NB4 (cell line): ENCODE results near the gene KTN1.

ENCODE experiments used
- MYC ChIP-seq: IDR thresholded peaks from 2 replicates; pipeline ENCODE4 v1.6.1; 2011; ENCODE audit warnings: low read depth, low read length
- POLR2A ChIP-seq: IDR thresholded peaks from 2 replicates; pipeline ENCODE4 v1.6.1; 2011; ENCODE audit warnings: mild to moderate bottlenecking; ENCODE audit not compliant: insufficient read length; ENCODE audit errors: extremely low read depth
- TF ChIP-seq, protein P1 (sequence below): IDR thresholded peaks from one replicate; pipeline ENCODE4 v1.5.1; 2012; ENCODE audit warnings: low read depth, low read length

DNA sequence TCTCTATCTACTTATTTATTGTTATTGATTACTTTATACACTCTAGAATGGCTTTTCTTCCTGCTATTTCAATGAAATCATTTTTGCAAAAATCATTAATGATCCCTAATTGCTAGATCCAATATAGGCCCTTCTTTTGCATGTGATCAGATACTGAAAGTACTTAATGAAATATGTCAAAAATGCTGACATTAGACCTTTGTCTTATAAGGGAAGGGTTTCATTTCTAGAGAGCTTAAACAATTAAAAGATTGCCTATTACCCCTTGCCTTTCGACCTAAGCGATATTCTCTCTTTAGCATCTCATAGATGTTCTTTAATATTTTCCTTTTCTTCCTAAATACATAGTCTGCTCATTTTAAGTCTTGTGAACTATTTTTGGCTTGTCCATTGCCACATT, 101.1 kb downstream of the KTN1 start:
- TF ChIP-seq, protein P1, sequence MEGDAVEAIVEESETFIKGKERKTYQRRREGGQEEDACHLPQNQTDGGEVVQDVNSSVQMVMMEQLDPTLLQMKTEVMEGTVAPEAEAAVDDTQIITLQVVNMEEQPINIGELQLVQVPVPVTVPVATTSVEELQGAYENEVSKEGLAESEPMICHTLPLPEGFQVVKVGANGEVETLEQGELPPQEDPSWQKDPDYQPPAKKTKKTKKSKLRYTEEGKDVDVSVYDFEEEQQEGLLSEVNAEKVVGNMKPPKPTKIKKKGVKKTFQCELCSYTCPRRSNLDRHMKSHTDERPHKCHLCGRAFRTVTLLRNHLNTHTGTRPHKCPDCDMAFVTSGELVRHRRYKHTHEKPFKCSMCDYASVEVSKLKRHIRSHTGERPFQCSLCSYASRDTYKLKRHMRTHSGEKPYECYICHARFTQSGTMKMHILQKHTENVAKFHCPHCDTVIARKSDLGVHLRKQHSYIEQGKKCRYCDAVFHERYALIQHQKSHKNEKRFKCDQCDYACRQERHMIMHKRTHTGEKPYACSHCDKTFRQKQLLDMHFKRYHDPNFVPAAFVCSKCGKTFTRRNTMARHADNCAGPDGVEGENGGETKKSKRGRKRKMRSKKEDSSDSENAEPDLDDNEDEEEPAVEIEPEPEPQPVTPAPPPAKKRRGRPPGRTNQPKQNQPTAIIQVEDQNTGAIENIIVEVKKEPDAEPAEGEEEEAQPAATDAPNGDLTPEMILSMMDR = no peak
- TF ChIP-seq POLR2A (no peak), MYC (no peak)
